IPS-11a (cell line): ENCODE measurements around the gene AP2A1.
"Not testable (repeated sequence)": the region's sequence is repeated elsewhere in the genome, so short reads cannot be mapped to it uniquely, and the experiment has no call there.

Source experiments
- H3K4me3 ChIP-seq: one replicate; pipeline ENCODE4 v1.5.1; 2013; ENCODE audit warnings: low read depth, low read length, control low read depth

AP2A1 gene

GRCh38 chr19:49766930-49767299, at the start of gene AP2A1:
TSS of gene AP2A1 (plus strand) at chr19:49767001. CDS start at chr19:49767134, 133 bp downstream.
- peak within 1 kb of the TSS; percentile 52 for H3K4me3 ChIP-seq

- no peak overlapping the region for H3K4me3 ChIP-seq
These were observed 48.3 kb upstream of the AP2A1 start for GRCh38 chr19:49718511-49718910.

GRCh38 chr19:49718991-49719390, 47.8 kb upstream of the AP2A1 start:
- no peak overlapping the region for H3K4me3 ChIP-seq

GRCh38 chr19:49719420-49719819, 47.4 kb upstream of the AP2A1 start:
- H3K4me3 ChIP-seq = not testable (repeated sequence)

GRCh38 chr19:49727217-49728030, 39.4 kb upstream of the AP2A1 start:
- no peak overlapping the region for H3K4me3 ChIP-seq

GRCh38 chr19:49730166-49730565, 36.6 kb upstream of the AP2A1 start:
- H3K4me3 ChIP-seq = no peak overlapping the region

- H3K4me3 ChIP-seq = no peak overlapping the region
These were observed 28.5 kb upstream of the AP2A1 start for GRCh38 chr19:49738268-49738667.

- H3K4me3 ChIP-seq = no peak overlapping the region
These were observed 27.7 kb upstream of the AP2A1 start for GRCh38 chr19:49739098-49739497.

GRCh38 chr19:49739933-49740332, 26.9 kb upstream of the AP2A1 start:
- H3K4me3 ChIP-seq = no peak overlapping the region

- H3K4me3 ChIP-seq = no peak overlapping the region
These were observed 25.5 kb upstream of the AP2A1 start for GRCh38 chr19:49741210-49741844.

- H3K4me3 ChIP-seq = no peak overlapping the region
These were observed 21.8 kb upstream of the AP2A1 start for GRCh38 chr19:49744946-49745381.

- H3K4me3 ChIP-seq = no peak overlapping the region
These were observed 20.4 kb upstream of the AP2A1 start for GRCh38 chr19:49746206-49746958.

GRCh38 chr19:49749055-49749716, 17.6 kb upstream of the AP2A1 start:
- H3K4me3 ChIP-seq = no peak overlapping the region

GRCh38 chr19:49749771-49750170, 17.0 kb upstream of the AP2A1 start:
- H3K4me3 ChIP-seq = no peak overlapping the region

- no peak overlapping the region for H3K4me3 ChIP-seq
These were observed 14.1 kb upstream of the AP2A1 start for GRCh38 chr19:49752701-49753100.

- no peak overlapping the region for H3K4me3 ChIP-seq
These were observed 10.8 kb upstream of the AP2A1 start for GRCh38 chr19:49755956-49756355.

- no peak overlapping the region for H3K4me3 ChIP-seq
These were observed 8.5 kb upstream of the AP2A1 start for GRCh38 chr19:49758292-49758691.

GRCh38 chr19:49761249-49761624, 5.6 kb upstream of the AP2A1 start:
- no peak overlapping the region for H3K4me3 ChIP-seq

GRCh38 chr19:49761625-49762311, 5.0 kb upstream of the AP2A1 start:
- no peak overlapping the region for H3K4me3 ChIP-seq

- no peak within 1 kb of the TSS for H3K4me3 ChIP-seq
These were observed 3.6 kb upstream of the AP2A1 start, which contains the start of gene TSKS for GRCh38 chr19:49763230-49763629. TSS of gene TSKS (minus strand) at chr19:49763306. CDS start at chr19:49763247, 59 bp downstream.
